ENCODE measurements around the gene NTM.

DNA sequence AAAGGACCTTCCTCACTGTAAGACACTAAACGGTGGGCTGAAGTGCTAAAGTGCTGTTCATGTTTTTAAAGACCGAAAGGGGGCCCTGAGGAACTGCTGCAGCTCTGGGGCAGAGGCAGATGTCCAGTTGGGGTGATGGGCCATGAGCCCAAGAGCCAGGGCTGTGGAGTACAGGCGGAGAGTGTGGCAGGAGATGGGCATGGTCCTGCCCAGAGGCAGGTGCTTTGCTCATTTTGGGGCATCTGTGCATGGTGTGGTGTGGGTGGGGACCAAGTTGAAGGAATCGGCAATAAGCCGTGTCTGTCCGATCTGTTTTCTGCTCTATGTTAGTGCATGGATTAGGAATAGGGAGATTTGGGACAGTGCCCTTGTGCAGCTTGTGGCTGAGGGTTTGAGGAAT, 258.3 kb downstream of the NTM start:
- no peak for TF ChIP-seq CEBPB (IDR thresholded peaks at IDR 0.05; ENCODE audit: low read depth, low read length)
- no peak for TF ChIP-seq CREB1 (IDR thresholded peaks at IDR 0.05)
- TF ChIP-seq EP300 (IDR thresholded peaks at IDR 0.05; ENCODE audit: borderline replicate concordance in 1 of 2, low read depth in 2 of 2, low read length in 2 of 2) = no peak
